HFF-Myc (cell line): Measurements from ENCODE around the gene CCDC63.

Source experiments
- DNase-seq: peaks from one replicate; pipeline ENCODE4 v3.0.0-alpha.2; 2011; ENCODE audit warnings: low read depth; ENCODE audit errors: extremely low read depth
- H3K4me3 ChIP-seq: replicated peaks from 2 replicates; pipeline ENCODE4 v1.5.1; 2011; ENCODE audit warnings: low read depth, mild to moderate bottlenecking, control low read depth, low read length
- CTCF ChIP-seq: IDR thresholded peaks from 2 replicates; pipeline ENCODE4 v1.5.1; 2012; ENCODE audit warnings: mild to moderate bottlenecking, low read depth, low read length, control low read depth; ENCODE audit errors: missing control alignments

Gene CCDC63

GRCh38 chr12:110846615-110847566 is at the start of gene CCDC63:
Gene CCDC63, plus strand, starts transcription at chr12:110846987. Its CDS starts 5,968 bp downstream, at chr12:110852955.
- TF ChIP-seq CTCF = peak; percentile 41
- DNase-seq = no peak
- H3K4me3 ChIP-seq = no peak within 1 kb of the TSS

GRCh38 chr12:110798461-110798860 is 48.3 kb upstream of the CCDC63 start:
- no peak overlapping the region for H3K4me3 ChIP-seq
- DNase-seq = no peak
- no peak for TF ChIP-seq CTCF

GRCh38 chr12:110802489-110802888 is 44.3 kb upstream of the CCDC63 start:
- no peak for TF ChIP-seq CTCF
- H3K4me3 ChIP-seq = no peak overlapping the region
- DNase-seq = no peak

- DNase-seq = no peak
- TF ChIP-seq CTCF = no peak
- no peak overlapping the region for H3K4me3 ChIP-seq
Observed at GRCh38 chr12:110804406-110804805, 42.4 kb upstream of the CCDC63 start.

- no peak overlapping the region for H3K4me3 ChIP-seq
- DNase-seq = no peak
- no peak for TF ChIP-seq CTCF
Observed at GRCh38 chr12:110807640-110808039, 39.1 kb upstream of the CCDC63 start.

- no peak overlapping the region for H3K4me3 ChIP-seq
- TF ChIP-seq CTCF = no peak
- no peak for DNase-seq
Observed at GRCh38 chr12:110809149-110809548, 37.6 kb upstream of the CCDC63 start.
